Measurements from ENCODE around the gene TSPAN19.

GRCh38 chr12:84995641-84996040, 40.4 kb downstream of the TSPAN19 start:
- TF ChIP-seq FOXA1 (IDR thresholded peaks at IDR 0.05) (no peak), TARDBP (IDR thresholded peaks at IDR 0.05) (no peak), ELF4 (IDR thresholded peaks at IDR 0.05) (no peak), BHLHE40 (IDR thresholded peaks at IDR 0.05; ENCODE audit: borderline replicate concordance) (no peak), SP1 (IDR thresholded peaks at IDR 0.05) (no peak), NFRKB (IDR thresholded peaks at IDR 0.05) (no peak), FOXM1 (IDR thresholded peaks at IDR 0.05; ENCODE audit: borderline replicate concordance) (no peak), ARNT (IDR thresholded peaks at IDR 0.05) (no peak), FOXK2 (IDR thresholded peaks at IDR 0.05) (no peak), ZNF384 (IDR thresholded peaks at IDR 0.05) (no peak)

Data from HEK293T (cell line).